HG02840 (cell line): Measurements from ENCODE around the gene PREB.

Experiments used
- ATAC-seq: cut with Tn5 transposase; IDR thresholded peaks from one replicate; pipeline ENCODE4 v1.9.1; 2021; ENCODE audit warnings: mild to moderate bottlenecking, moderate library complexity, moderate number of reproducible peaks; ENCODE audit not compliant: unreplicated experiment, low FRiP score

PREB gene

DNA sequence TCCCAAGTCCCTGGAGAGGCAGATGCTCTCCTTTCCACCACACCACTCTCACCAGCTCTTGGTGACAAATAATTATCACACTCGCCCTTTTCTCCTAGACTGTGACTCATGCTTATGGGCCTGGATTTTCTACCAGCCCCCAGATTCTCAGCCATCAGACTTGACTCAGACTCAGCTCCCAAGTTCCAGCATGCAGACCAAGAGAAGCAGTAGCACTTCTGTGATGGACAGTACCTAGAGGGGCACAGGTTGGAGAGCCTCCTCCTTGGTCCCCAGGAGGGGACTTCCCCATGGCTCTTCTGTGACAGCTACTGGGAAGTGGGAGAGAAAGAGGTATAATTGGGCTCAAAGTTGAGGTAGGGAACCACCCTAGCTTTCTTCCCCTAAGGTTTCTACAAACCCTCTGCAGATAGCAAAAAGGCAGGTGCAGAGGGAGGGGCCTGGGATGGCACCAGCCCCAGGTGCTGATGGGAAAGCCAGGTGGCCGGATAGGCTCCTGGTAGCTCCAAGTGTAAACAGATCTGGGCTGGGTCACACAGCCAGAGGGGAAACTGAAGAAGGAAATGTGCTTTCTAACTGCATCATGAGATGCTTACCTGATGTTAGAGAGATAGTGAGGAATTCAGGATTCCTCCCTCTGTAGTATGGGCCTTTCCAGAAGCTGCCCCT, 18.5 kb upstream of the PREB start:
- ATAC-seq: no peak

DNA sequence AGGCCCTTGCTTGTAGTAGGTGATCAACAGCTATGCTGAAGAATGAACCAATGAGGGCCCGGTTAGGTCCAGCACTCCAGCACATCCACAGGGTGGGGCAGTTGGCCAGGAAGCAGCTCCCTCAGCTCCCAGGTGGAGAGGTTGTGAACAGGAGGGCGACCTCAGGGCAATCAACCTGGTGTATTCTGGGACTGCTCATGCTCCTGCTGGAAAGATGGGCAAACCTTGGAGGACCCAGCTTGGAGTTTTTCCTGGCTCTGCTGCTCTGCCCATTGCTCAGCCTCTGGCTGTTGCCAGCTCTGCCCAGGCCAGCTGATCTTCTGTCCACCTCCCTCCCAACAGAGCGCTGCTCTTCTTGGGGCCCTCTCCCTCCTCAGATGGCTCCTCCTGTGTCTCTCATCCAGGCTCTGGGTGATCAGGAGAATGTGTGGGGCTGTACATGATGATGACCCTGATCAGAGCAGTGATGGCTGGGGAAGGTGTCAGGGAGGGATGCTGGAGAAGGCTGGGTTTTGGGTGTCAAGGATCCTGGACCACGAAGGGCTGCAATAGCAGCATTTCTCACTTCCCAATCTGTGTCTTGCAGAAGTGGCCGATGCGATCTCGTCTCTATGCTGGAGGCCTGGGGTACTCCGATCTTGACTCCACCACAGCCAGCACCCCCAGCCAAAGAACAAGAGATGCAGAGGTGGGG, 17.8 kb upstream of the PREB start:
- ATAC-seq: no peak

DNA sequence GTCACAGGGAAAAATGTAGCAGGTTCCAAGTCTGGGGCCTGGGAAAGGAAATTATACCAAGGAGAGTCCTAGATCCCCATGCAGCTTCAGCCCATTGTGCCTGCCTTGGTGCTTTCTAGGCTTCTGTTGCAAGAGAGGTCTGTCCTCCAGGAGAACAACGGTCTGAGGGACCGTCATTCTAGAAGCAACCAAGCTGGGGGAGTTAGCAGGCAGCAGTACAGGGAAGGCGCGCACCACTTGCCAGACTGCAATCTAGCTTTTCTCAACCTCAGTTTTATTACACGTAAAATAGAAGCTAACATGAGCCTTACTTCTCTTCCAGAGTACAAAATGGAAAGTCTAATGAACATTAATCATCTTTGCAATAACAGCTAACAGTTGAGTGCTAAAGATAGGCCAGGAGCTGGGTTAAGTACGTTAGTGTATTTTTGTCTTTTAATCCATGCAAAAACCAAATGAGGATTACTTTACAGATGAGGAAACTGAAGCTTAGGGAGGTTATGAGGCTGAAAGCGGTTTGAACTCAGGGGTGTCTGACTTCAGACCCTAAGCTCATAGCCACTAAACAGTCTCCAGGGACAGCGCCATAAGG, 16.3 kb upstream of the PREB start:
- no peak for ATAC-seq

DNA sequence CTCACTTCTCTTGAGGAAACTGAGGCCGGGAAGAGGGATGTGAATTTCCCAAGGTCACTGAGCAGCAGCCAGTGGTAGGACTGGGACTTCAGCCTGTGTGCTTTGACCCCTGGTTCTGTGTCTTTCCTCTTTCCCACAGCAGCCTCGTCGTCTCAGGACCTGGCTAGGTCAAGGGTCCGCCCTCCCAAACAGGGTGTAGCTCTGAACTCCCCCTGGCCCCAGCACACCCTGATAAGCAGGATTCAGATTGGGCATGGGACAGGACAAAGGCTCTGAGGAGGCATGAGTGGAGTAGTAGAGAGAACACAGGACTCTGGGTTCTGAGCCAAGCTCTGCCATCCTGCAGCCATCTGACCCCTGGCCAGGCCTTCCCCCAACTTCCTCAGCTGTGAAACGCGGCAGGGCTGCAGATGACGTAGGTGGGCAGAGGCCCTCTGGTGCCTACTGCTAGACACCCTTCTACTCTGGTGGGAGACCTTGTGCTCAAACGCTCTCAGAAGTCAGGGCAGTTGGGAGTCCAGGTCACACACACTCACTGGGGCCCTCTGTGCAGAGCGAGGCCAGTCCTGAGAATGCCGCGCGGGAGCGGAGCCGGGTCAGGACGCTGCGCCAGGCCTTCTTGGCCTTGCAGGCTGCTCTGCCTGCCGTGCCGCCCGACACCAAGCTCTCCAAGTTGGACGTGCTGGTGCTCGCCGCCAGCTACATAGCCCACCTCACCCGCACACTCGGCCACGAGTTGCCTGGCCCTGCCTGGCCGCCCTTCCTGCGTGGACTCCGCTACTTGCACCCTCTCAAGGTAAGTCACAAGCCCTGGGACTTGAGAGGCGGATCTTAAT, 15.4 kb upstream of the PREB start:
- no peak for ATAC-seq

DNA sequence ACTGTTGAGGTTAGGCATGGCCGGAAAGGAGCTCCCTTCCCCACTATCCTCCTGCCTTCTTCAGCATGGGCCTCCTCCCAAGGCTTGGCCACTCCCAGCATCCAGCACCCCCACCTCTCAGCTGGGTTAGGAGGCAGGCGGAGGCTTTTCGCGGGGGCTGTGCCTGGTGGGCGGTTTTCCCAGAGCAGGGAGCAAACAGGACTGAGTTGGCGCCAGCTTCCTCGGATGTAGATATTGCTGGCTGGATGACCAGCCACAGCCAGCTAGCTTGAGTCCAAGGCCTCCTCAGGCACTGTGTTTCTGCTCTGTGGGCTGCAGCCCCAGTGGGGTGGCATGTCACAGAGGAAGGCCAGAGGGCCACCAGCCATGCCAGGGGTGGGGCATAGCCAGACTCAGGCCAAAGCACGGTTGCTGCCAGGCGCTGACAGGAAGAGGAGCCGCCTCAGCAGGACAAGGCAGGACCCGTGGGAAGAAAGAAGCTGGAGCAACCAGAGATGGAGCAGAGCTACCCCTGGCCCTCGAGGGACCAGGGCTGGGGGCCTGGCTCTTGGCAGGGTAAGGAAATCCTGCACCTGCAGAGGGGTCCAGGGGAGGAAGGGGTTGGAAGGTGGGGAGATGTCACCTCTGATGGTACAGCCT, 14.5 kb upstream of the PREB start, which contains the start of gene TCF23:
Gene TCF23 (plus strand): TSS at position 204 of the 639 bp plus-strand sequence. CDS start 130 bp downstream, at position 334.
- ATAC-seq: no peak

DNA sequence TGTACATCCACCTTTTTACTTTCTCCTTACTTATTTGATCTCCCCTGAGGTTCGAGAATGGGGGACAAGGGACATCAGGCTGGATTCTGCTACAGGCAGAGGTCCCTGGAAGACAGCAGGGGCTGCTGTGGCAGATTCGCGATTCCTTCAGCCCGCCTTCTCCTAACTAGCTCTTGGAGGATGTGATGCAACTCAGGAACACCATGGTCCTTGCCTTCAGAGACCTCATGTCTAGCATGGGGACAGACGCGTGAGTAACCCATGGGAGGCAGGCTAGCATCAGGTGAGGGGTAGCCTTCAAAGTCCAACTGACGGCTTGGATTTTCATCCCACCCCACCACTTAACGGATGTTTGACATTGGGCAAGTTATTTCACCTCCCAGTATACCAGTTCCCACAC, 13.5 kb upstream of the PREB start:
- ATAC-seq: no peak

DNA sequence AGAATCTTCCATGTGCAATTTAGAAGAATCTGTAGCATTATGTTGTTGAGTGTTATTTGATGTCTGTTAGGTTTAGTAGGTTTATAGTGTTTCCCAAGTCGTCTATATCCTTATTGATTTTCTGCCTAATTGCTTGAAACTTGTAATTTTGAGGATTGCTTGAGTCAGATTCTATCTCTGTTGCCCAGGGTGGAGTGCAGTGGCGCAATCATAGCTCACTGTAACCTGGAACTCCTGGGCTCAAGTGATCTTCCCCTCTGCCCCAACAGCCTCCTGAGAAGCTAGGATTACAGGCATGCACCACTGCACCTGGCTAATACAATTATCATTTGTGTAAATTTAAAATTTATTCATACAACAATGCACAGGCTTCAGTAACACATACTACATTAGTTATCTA, 11.2 kb upstream of the PREB start:
- ATAC-seq: no peak

DNA sequence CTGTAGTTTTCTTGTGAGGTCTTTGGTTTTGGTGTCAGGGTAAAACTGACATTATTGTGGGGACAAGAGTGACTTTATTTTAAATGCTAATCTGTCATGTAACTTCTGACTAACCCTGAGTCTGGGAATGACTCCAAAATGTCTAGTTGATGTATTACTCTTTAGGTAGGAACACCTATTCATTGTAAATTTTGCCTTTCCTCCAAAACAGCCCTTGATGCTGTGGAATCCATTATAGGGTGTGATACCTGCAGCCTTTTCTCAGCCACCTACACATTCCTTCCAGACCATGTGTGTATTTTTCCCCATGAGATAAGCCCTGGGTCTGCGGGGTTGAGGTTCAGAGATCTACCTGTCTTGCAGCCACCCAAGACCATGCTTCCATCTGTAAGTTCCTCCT, 8.8 kb upstream of the PREB start:
- no peak for ATAC-seq

DNA sequence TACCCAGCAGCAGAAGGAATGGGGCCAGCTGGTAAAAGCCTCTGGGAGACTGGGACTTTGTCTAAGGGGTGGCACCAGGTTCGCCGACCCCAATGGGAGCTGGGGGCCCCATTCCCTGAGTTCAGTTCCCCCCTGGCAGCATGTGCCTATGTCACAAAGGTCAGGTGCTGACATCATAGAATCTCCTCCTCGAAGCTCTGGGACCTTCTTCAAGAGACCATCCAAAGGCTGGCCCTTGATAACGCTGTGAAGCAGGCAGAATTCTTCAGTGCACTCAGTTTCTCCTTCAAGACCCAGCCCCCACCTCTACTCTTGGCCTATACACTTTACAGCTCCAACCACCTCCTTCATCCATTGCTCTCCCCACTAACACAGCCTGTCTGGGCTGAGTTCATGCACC, 4.9 kb upstream of the PREB start, which contains the start of gene PRR30:
Gene PRR30 (minus strand): TSS at position 101 of the 400 bp plus-strand sequence. CDS start 1,081 bp downstream, outside the sequence.
- no peak for ATAC-seq

DNA sequence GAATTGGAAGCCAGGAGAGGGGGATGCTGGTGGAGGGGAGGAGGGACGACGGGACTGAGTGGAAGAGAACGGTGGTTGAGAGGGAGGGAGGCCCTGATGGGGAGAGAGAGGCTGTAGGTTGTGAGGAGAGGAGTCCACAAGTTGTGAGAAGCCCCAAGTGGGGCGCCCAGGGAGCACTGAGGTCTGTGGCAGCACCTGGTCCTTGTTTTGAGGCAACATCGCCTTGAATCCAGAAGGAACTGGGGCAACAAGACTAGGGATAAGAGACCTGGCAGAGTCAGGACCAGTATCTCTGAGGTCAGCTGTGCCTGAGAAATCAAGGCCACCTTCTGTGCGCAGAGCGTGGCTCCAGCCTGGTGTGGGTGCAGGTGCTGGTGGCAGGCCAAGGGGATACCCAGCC, 3.7 kb upstream of the PREB start:
- ATAC-seq: no peak

DNA sequence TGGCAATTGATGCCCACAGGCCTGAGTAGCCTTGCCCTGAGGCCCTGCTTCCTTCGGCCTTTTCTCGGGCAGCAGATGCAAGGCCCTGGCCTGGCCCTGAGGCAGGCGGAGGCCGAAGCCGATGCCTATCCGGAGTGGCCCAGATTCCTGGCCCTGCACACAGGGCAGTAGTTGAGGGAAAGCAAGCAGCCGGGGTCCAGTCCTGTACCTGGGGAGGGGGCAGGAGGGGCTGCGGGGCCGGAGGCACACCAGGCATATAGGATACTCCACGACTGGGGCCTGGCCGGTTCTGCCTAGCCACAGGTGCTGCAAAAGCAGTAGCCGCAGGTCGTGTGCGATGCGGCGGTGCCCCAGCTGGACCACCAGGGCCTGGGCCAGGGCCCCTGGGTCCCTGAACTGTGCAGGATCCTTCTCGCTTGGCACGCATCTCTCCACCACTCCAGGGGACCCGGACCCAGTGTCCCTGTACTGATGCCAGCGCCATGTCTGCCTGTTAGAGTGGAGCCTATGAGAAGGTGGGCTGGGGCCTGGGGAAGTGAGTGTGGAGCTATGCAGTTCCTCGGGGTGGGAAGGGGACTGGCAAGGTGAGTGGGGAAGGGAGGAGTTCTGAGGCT, 3.0 kb upstream of the PREB start:
- no peak for ATAC-seq

DNA sequence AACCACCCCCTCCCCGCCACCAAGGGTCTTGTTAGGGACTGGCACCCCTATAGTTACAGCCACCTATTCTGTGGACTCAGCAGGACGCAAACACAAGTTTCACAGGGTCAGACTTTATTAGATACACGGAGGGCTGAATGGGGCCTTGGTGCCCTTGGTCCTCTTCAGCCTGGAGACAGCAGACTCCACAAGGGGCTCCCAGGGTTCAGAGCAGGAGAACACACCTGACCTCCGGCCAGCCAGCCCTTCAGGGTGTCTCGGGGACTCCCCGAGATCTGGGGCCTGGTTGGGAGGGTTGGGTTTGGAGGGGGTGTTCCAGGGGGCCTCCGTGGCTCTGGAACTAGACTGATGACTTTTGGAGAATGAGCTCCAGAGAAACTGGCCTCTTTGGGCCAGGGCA, 2.3 kb upstream of the PREB start:
- ATAC-seq: no peak

DNA sequence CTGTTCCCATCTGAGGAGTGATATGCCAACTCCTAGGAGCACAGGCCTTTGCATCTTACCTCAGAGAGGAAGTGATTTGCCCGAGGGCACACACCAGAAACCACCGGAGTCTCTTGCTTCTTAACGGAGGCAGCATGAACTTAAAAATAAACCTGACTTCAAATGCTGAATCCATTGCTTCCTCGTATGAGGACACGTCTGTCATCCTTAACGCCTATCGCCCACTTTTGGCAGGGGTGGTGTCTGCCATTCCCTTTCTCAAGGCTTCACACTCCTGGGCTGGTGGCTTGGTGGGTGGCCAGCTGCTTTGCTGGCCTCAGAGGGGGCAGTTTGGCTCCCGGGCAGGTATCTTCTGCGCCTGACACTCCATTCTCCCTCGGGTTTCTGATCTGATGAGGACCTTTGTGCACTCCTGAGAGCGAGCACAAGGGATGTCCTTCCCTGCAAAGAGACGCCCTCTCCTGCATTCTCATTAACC, 1.1 kb upstream of the PREB start:
- no peak for ATAC-seq

DNA sequence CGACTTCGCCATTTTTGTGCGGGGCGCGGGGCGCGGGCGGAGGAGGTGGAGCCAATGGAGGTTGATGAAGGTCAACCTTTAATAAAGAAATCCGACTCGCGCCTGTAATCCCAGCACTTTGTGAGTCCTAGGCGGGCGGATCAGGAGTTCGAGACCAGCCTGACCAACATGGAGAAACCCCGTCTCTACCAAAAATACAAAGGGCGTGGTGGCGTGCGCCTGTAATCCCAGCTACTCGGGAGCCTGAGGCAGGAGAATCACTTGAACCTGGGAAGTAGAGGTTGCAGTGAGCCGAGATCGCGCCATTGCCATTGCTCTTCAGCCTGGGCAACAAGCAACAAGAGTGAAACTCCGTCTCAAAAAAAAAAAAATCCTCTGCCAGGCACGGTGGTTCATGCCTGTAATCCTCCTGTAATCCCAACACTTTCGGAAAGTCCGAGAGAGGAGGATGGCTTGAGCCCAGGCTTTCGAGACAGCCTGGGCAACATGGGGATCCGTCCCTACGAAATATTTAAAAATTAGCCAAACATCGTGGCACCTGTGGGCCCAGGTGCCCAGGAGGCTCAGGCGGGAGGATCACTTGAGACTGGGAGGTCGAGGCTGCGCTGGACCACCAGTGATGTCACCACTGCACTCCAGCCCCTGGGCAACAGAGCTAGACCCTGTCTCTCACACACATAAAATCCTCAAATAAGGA, 493 bp upstream of the PREB start:
- no peak for ATAC-seq

DNA sequence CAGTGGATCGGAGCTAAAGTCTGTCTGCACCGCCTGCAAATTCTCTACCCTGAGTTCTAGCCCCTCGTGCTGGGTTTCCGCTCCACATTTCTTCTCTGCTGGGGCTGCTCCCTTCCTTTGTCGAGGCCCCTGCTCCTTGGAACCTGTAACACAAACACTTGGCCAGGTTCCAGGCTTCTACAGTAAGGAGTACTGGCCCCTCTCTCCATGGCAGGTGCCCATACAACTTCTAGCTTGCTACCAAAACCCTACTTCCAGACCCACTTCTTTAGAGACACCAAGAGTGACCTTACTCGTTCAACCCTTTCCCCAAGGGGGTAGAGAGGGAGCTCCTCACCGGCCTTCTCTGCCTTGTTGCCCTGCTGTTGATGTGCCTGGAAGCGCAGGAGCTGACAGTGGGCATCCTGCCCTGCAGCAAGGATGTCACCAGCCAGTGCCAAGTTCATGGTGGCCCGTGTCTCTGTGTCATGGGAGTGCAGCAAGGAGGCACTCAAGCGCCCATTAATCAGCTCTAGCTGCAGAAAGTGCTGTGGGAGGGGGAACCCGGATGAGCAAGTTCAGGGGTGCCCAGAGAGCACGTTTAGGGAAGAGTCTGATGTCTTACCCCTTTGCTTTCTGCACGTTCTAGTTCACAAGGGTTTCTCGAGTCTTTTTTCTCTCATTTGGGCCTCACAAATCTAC, 1.1 kb downstream of the PREB start:
- ATAC-seq: no peak

DNA sequence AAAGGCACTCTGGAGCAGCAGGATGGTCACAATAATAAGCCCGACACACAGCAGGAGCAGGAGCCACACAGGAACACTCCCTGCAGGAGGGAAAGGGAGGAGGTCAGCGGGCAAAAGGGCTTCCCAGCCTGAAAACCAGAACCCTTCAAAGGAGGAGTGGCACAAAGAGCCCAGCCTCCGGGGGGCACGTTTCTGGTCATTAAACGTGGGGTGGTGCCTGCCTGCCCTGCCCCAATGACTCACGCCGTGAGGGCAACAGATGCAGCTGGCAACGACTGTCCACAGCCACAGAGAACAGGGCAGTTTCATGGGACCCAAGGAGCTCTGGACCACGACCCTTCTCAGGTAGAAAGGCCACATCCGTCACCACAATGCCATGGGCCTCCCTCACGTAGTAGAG, 3.0 kb downstream of the PREB start:
- ATAC-seq: no peak

DNA sequence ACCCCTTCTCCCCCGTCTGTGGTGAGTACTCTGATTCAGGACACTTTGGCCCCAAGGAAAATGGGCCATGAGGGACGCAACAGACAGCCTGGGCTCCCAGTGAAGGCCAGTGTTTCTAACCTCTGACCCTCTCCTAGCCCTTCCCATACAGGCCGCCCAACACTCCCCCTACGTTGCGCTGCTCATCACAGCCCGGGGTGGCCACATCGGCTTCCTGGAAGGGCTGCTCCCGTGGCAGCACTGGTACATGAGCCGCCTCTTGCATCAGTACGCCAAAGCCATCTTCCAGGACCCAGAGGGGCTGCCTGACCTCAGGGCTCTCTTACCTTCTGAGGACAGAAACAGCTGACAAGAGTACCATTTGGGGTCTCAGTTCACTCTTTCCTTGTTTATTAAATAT, 4.0 kb downstream of the PREB start:
- ATAC-seq: no peak

DNA sequence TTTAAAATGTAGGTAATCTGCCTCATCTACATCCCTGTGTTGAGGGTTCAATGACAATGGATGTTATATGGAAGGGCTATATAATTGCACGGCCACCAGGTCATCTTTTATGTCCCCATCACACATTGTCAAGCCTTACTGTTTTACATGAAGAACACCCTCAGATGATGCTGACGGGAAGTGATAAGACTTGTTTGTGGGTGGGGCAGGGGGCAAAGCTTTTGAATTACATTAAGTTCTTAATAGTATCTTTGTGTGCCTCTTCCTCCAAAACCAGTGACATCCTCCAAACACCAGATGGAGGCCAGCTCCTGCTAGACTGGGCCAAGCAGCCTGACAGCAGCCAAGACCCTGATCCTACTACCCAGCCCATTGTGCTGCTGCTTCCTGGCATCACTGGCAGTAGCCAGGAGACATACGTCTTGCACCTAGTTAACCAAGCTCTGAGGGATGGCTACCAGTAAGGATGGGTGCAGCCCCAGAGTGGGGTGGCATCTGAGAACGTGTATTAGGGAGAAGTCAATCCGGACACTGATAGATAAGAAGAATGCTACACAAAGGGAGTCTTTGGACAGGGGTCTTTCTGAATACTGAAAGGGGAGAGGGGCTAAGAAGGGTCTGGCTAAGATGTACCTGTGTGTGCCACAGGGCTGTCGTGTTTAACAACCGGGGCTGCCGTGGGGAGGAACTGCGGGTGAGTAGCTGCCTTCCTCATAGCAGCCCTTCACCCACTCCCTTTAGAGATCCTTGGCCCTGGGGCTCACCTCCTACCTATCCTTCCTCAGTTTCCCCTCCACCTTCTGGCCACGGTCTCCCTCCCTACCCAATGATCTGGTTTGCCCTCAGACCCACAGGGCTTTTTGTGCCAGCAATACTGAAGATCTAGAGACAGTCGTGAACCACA, 5.5 kb downstream of the PREB start:
- no peak for ATAC-seq
